Measurements from ENCODE around the gene ANG.
"Not testable (repeated sequence)": the region's sequence is repeated elsewhere in the genome, so short reads cannot be mapped to it uniquely, and the experiment has no call there.

Gene ANG

GRCh38 chr14:20698018-20698329 lies 9.4 kb downstream of the ANG start:
- Histone ChIP-seq H3K27me3 (ENCODE audit: low read depth) (peaks cover 3% of the 10 kb centered on the region; the same call in 1 of the 2 replicates), H3K4me3 (no peak overlapping the region), H3K4me1 (no peaks in the 10 kb centered on the region), H3K9me3 (no peaks in the 10 kb centered on the region), H3K36me3 (replicated peaks) (no peaks in the 10 kb centered on the region)
- no peak for DNase-seq (ENCODE audit: low spot score in 2 of 2)
- in situ Hi-C loops (cut with MboI; ENCODE audit: low sequenced_read_pairs): loop anchor here (5.0 kb wide), 1 partner anchor 159 kb away; no protein-coding TSS in a partner anchor

- H3K4me3 ChIP-seq: no peak overlapping the region
- H3K9me3 ChIP-seq: no peaks in the 10 kb centered on the region
- H3K36me3 ChIP-seq (replicated peaks): no peaks in the 10 kb centered on the region
- DNase-seq (ENCODE audit: low spot score in 2 of 2): no peak
- H3K4me1 ChIP-seq: no peaks in the 10 kb centered on the region
- in situ Hi-C loops (cut with MboI; ENCODE audit: low sequenced_read_pairs): loop anchor here (5.0 kb wide), 1 partner anchor 158 kb away; no protein-coding TSS in a partner anchor
- H3K27me3 ChIP-seq (ENCODE audit: low read depth): peaks cover 3% of the 10 kb centered on the region; the same call in 1 of the 2 replicates
Observed at GRCh38 chr14:20698934-20699333, 10.4 kb downstream of the ANG start.

- Histone ChIP-seq H3K36me3 (replicated peaks) (no peaks in the 10 kb centered on the region), H3K9me3 (no peaks in the 10 kb centered on the region), H3K27me3 (ENCODE audit: low read depth) (peaks cover 3% of the 10 kb centered on the region; the same call in 1 of the 2 replicates), H3K4me1 (no peaks in the 10 kb centered on the region), H3K4me3 (no peak overlapping the region)
- DNase-seq (ENCODE audit: low spot score in 2 of 2): no peak
- in situ Hi-C loops (cut with MboI; ENCODE audit: low sequenced_read_pairs): loop anchor here (5.0 kb wide), 1 partner anchor 157 kb away; no protein-coding TSS in a partner anchor
Observed at GRCh38 chr14:20699931-20700330, 11.4 kb downstream of the ANG start.

- H3K4me1 ChIP-seq; H3K27me3 ChIP-seq (ENCODE audit: low read depth); in situ Hi-C loops (cut with MboI; ENCODE audit: low sequenced_read_pairs): not testable (repeated sequence)
Observed at GRCh38 chr14:20700965-20701364, 12.4 kb downstream of the ANG start.

GRCh38 chr14:20706657-20707355 lies 18.2 kb downstream of the ANG start:
- peak in 1 of 2 experiments; percentile 8 for DNase-seq (ENCODE audit: low spot score in 2 of 2)
- H3K4me3 ChIP-seq: no peak overlapping the region
- in situ Hi-C loops (cut with MboI; ENCODE audit: low sequenced_read_pairs): no loop called here

More at GRCh38 chr14:20700965-20701364, 12.4 kb downstream of the ANG start:
- H3K36me3 ChIP-seq (replicated peaks); DNase-seq (ENCODE audit: low spot score in 2 of 2); H3K9me3 ChIP-seq; H3K4me3 ChIP-seq: not testable (repeated sequence)

GRCh38 chr14:20707622-20708021 lies 19.1 kb downstream of the ANG start:
- DNase-seq (ENCODE audit: low spot score in 2 of 2): no peak
- Histone ChIP-seq H3K9me3 (no peaks in the 10 kb centered on the region), H3K27me3 (ENCODE audit: low read depth) (peaks cover 4% of the 10 kb centered on the region; the same call in 1 of the 2 replicates), H3K4me1 (peaks cover 4% of the 10 kb centered on the region; the same call in 1 of the 2 replicates), H3K36me3 (replicated peaks) (no peaks in the 10 kb centered on the region), H3K4me3 (no peak overlapping the region)
- in situ Hi-C loops (cut with MboI; ENCODE audit: low sequenced_read_pairs): no loop called here

More at GRCh38 chr14:20706657-20707355, 18.2 kb downstream of the ANG start:
- Histone ChIP-seq H3K4me1 (peaks cover 4% of the 10 kb centered on the region; the same call in 1 of the 2 replicates), H3K27me3 (ENCODE audit: low read depth) (peaks cover 4% of the 10 kb centered on the region; the same call in 1 of the 2 replicates), H3K36me3 (replicated peaks) (no peaks in the 10 kb centered on the region), H3K9me3 (no peaks in the 10 kb centered on the region)

GRCh38 chr14:20711261-20711660 lies 22.7 kb downstream of the ANG start:
- no peak for DNase-seq (ENCODE audit: low spot score in 2 of 2)
- Histone ChIP-seq H3K36me3 (replicated peaks) (no peaks in the 10 kb centered on the region), H3K4me1 (peaks cover 4% of the 10 kb centered on the region; the same call in 1 of the 2 replicates), H3K9me3 (no peaks in the 10 kb centered on the region), H3K27me3 (ENCODE audit: low read depth) (peaks cover 4% of the 10 kb centered on the region; the same call in 1 of the 2 replicates), H3K4me3 (no peak overlapping the region)
- in situ Hi-C loops (cut with MboI; ENCODE audit: low sequenced_read_pairs): no loop called here

GRCh38 chr14:20711685-20712084 lies 23.1 kb downstream of the ANG start:
- Histone ChIP-seq H3K9me3 (no peaks in the 10 kb centered on the region), H3K36me3 (replicated peaks) (no peaks in the 10 kb centered on the region), H3K4me3 (no peak overlapping the region), H3K27me3 (ENCODE audit: low read depth) (peaks cover 4% of the 10 kb centered on the region; the same call in 1 of the 2 replicates), H3K4me1 (peaks cover 4% of the 10 kb centered on the region; the same call in 1 of the 2 replicates)
- in situ Hi-C loops (cut with MboI; ENCODE audit: low sequenced_read_pairs): no loop called here
- no peak for DNase-seq (ENCODE audit: low spot score in 2 of 2)

- in situ Hi-C loops (cut with MboI; ENCODE audit: low sequenced_read_pairs): no loop called here
- H3K9me3 ChIP-seq: no peaks in the 10 kb centered on the region
- no peaks in the 10 kb centered on the region for H3K36me3 ChIP-seq (replicated peaks)
- DNase-seq (ENCODE audit: low spot score in 2 of 2): no peak
- H3K4me1 ChIP-seq: no peaks in the 10 kb centered on the region
- no peak overlapping the region for H3K4me3 ChIP-seq
- peaks cover 4% of the 10 kb centered on the region; the same call in 1 of the 2 replicates for H3K27me3 ChIP-seq (ENCODE audit: low read depth)
Observed at GRCh38 chr14:20712904-20713303, 24.3 kb downstream of the ANG start.

GRCh38 chr14:20714593-20715250 lies 26.2 kb downstream of the ANG start:
- H3K4me3 ChIP-seq: no peak overlapping the region
- H3K9me3 ChIP-seq: no peaks in the 10 kb centered on the region
- no peaks in the 10 kb centered on the region for H3K4me1 ChIP-seq
- H3K36me3 ChIP-seq (replicated peaks): no peaks in the 10 kb centered on the region
- no peaks in the 10 kb centered on the region for H3K27me3 ChIP-seq (ENCODE audit: low read depth)
- no peak for DNase-seq (ENCODE audit: low spot score in 2 of 2)
- in situ Hi-C loops (cut with MboI; ENCODE audit: low sequenced_read_pairs): no loop called here

- no peaks in the 10 kb centered on the region for H3K9me3 ChIP-seq
- no peaks in the 10 kb centered on the region for H3K36me3 ChIP-seq (replicated peaks)
- no peaks in the 10 kb centered on the region for H3K27me3 ChIP-seq (ENCODE audit: low read depth)
- no peak for DNase-seq (ENCODE audit: low spot score in 2 of 2)
- no peaks in the 10 kb centered on the region for H3K4me1 ChIP-seq
- in situ Hi-C loops (cut with MboI; ENCODE audit: low sequenced_read_pairs): no loop called here
- no peak overlapping the region for H3K4me3 ChIP-seq
Observed at GRCh38 chr14:20719777-20720176, 31.2 kb downstream of the ANG start.

GRCh38 chr14:20720741-20721140 lies 32.2 kb downstream of the ANG start:
- Histone ChIP-seq H3K27me3 (ENCODE audit: low read depth) (no peaks in the 10 kb centered on the region), H3K9me3 (no peaks in the 10 kb centered on the region), H3K4me3 (no peak overlapping the region), H3K36me3 (replicated peaks) (no peaks in the 10 kb centered on the region), H3K4me1 (no peaks in the 10 kb centered on the region)
- DNase-seq (ENCODE audit: low spot score in 2 of 2): no peak
- in situ Hi-C loops (cut with MboI; ENCODE audit: low sequenced_read_pairs): no loop called here

- DNase-seq (ENCODE audit: low spot score in 2 of 2): no peak
- Histone ChIP-seq H3K36me3 (replicated peaks) (no peaks in the 10 kb centered on the region), H3K9me3 (no peaks in the 10 kb centered on the region), H3K4me1 (no peaks in the 10 kb centered on the region), H3K27me3 (ENCODE audit: low read depth) (no peaks in the 10 kb centered on the region), H3K4me3 (no peak overlapping the region)
- in situ Hi-C loops (cut with MboI; ENCODE audit: low sequenced_read_pairs): no loop called here
Observed at GRCh38 chr14:20722016-20722415, 33.5 kb downstream of the ANG start.

GRCh38 chr14:20723488-20723887 lies 34.9 kb downstream of the ANG start:
- DNase-seq (ENCODE audit: low spot score in 2 of 2): no peak
- no peaks in the 10 kb centered on the region for H3K9me3 ChIP-seq
- in situ Hi-C loops (cut with MboI; ENCODE audit: low sequenced_read_pairs): no loop called here
- no peaks in the 10 kb centered on the region for H3K4me1 ChIP-seq
- H3K36me3 ChIP-seq (replicated peaks): no peaks in the 10 kb centered on the region
- H3K4me3 ChIP-seq: no peak overlapping the region
- H3K27me3 ChIP-seq (ENCODE audit: low read depth): no peaks in the 10 kb centered on the region
